Measurements from ENCODE around the gene ADAMTS19.

GRCh38 chr5:129563585-129563984 lies 103.5 kb downstream of the ADAMTS19 start:
- TF ChIP-seq CTCF (IDR thresholded peaks at IDR 0.05) (no peak), ZFX (IDR thresholded peaks at IDR 0.05; ENCODE audit: borderline replicate concordance) (no peak)

All from 22Rv1 (cell line).